ENCODE data around the gene LRIF1.

GRCh38 chr1:110964455-110964903, 757 bp upstream of the LRIF1 start:
- TF ChIP-seq, protein P1, sequence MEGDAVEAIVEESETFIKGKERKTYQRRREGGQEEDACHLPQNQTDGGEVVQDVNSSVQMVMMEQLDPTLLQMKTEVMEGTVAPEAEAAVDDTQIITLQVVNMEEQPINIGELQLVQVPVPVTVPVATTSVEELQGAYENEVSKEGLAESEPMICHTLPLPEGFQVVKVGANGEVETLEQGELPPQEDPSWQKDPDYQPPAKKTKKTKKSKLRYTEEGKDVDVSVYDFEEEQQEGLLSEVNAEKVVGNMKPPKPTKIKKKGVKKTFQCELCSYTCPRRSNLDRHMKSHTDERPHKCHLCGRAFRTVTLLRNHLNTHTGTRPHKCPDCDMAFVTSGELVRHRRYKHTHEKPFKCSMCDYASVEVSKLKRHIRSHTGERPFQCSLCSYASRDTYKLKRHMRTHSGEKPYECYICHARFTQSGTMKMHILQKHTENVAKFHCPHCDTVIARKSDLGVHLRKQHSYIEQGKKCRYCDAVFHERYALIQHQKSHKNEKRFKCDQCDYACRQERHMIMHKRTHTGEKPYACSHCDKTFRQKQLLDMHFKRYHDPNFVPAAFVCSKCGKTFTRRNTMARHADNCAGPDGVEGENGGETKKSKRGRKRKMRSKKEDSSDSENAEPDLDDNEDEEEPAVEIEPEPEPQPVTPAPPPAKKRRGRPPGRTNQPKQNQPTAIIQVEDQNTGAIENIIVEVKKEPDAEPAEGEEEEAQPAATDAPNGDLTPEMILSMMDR (optimal IDR thresholded peaks at IDR 0.05 in 1 of 3, IDR thresholded peaks at IDR 0.05 in 1 of 3, conservative IDR thresholded peaks at IDR 0.05 in 1 of 3; ENCODE audit: extremely low read depth in 1 of 3, insufficient read depth in 2 of 3, low read length in 3 of 3) = no peak
- TF ChIP-seq EZH2 (IDR thresholded peaks at IDR 0.05; ENCODE audit: low read length) = no peak
